ENCODE measurements around the gene BMP7. TPM values are rescaled to one million over a fixed set of nuclear protein-coding genes. Genes with fewer than 3 reads are reported as not detected.

BMP7 gene
- total RNA-seq, 4 donors from 2014 or later = 34.0 to 113 (median 80.2) TPM

GRCh38 chr20:57210054-57210910, 56.2 kb downstream of the BMP7 start:
- TF ChIP-seq POLR2A (IDR thresholded peaks at IDR 0.05) (no peak), CTCF (IDR thresholded peaks at IDR 0.05) (no peak)
- Histone ChIP-seq H3K9me3 (no peaks in the 10 kb centered on the region), H3K4me1 (peaks cover 0 to 14% of the 10 kb centered on the region in 2 donors), H3K4me3 (replicated peaks in 1 of 3) (no peak overlapping the region), H3K27ac (no peak overlapping the region), H3K27me3 (no peaks in the 10 kb centered on the region), H3K36me3 (no peaks in the 10 kb centered on the region)
- WGBS, 2 donors = 82 to 86% methylated on average over 20 to 23 of the region's 23 CpGs
- no peak for DNase-seq
- intact Hi-C loops (cut with DNase I) = no loop called here

DNA sequence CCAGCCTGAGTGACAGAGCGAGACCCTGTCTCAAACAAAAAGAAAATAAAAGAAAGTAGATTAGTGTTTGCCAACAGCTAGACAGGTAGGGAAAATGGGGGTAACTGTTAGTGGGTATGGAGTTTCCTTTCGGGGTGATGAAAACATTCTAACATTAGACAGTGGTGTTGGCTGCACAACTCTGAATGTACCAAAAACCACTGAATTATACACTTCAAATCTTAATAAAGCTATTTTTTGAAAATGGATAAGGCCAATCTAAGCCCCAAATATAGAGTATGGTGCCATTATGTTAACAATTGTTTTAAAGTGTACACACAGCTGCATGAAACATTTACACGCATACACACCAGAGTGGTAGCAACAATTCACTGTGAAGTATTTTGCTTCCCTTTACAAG, 57.0 kb downstream of the BMP7 start:
- peaks cover 0 to 14% of the 10 kb centered on the region in 2 donors for H3K4me1 ChIP-seq
- 93% methylated on average over 3 of the region's 3 CpGs for WGBS, 2 donors
- H3K4me3 ChIP-seq (replicated peaks in 1 of 3) = no peak overlapping the region
- DNase-seq = no peak
- H3K36me3 ChIP-seq = no peaks in the 10 kb centered on the region
- H3K27me3 ChIP-seq = no peaks in the 10 kb centered on the region
- intact Hi-C loops (cut with DNase I) = no loop called here
- no peak for TF ChIP-seq POLR2A (IDR thresholded peaks at IDR 0.05)
- no peak for TF ChIP-seq CTCF (IDR thresholded peaks at IDR 0.05)
- H3K9me3 ChIP-seq = no peaks in the 10 kb centered on the region
- H3K27ac ChIP-seq = no peak overlapping the region

DNA sequence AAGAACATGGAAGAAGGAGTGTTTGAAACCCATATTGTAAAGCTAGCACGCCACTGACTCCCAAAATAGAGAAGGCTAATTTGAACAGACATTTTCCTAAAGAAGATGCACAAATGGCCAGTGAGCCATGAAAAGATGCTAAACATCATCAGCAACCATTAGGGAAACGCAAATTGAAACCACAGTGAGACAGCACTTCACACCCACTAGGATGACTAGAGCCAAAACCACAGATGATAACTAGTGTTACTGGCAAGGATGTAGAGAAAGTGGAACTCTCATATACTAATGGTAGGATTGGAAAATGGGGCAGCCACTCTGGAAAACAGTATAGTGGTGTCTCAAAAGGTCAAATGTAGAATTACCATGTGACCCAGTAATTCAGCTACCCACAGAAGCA, 58.2 kb downstream of the BMP7 start:
- Histone ChIP-seq H3K9me3 (no peaks in the 10 kb centered on the region), H3K27ac (no peak overlapping the region), H3K27me3 (no peaks in the 10 kb centered on the region), H3K4me3 (replicated peaks in 1 of 3) (no peak overlapping the region), H3K4me1 (peaks cover 0 to 14% of the 10 kb centered on the region in 2 donors), H3K36me3 (no peaks in the 10 kb centered on the region)
- no peak for DNase-seq
- 89 to 90% methylated on average over 2 of the region's 2 CpGs for WGBS, 2 donors
- intact Hi-C loops (cut with DNase I) = no loop called here
- no peak for TF ChIP-seq CTCF (IDR thresholded peaks at IDR 0.05)
- no peak for TF ChIP-seq POLR2A (IDR thresholded peaks at IDR 0.05)

DNA sequence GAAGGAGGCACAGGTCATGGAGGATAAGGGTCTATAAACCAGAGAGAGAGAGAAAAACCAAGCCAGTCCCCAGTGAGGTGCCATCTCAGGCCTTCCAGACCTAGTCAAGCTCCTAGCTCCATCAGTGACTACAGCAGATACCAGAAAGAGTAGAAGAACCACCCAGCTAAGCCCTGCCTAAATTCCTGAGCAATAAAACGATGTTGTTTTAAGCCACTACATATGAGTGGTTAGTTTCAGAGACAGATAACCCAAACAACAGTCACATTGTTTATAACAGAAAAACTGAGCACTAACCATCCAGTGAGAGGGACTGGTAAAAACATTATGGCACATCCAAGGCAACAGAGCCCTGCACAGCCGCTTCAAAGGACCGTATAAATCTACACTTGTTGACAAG, 59.2 kb downstream of the BMP7 start:
- no peaks in the 10 kb centered on the region for H3K27me3 ChIP-seq
- no peaks in the 10 kb centered on the region for H3K36me3 ChIP-seq
- H3K4me1 ChIP-seq = peaks cover 0 to 5% of the 10 kb centered on the region in 2 donors
- DNase-seq = no peak
- TF ChIP-seq POLR2A (IDR thresholded peaks at IDR 0.05) (no peak), CTCF (IDR thresholded peaks at IDR 0.05) (no peak)
- H3K9me3 ChIP-seq = no peaks in the 10 kb centered on the region
- H3K4me3 ChIP-seq (replicated peaks in 1 of 3) = no peak overlapping the region
- intact Hi-C loops (cut with DNase I) = no loop called here
- no peak overlapping the region for H3K27ac ChIP-seq
- 93% methylated on average over 3 of the region's 3 CpGs for WGBS, 2 donors

GRCh38 chr20:57205606-57206219, 60.7 kb downstream of the BMP7 start:
- Histone ChIP-seq H3K9me3 (no peaks in the 10 kb centered on the region), H3K27me3 (no peaks in the 10 kb centered on the region), H3K36me3 (peaks cover 5 to 7% of the 10 kb centered on the region in 2 donors), H3K4me1 (no peaks in the 10 kb centered on the region), H3K27ac (no peak overlapping the region), H3K4me3 (replicated peaks in 1 of 3) (no peak overlapping the region)
- no peak for TF ChIP-seq POLR2A (IDR thresholded peaks at IDR 0.05)
- no peak for TF ChIP-seq CTCF (IDR thresholded peaks at IDR 0.05)
- DNase-seq = no peak
- 81 to 90% methylated on average over 12 of the region's 12 CpGs for WGBS, 2 donors
- intact Hi-C loops (cut with DNase I) = no loop called here

Data from thyroid gland (tissue), 4 donors.